Tibial artery (tissue), 4 donors: ENCODE results near the gene EEA1.

ENCODE experiments used
- DNase-seq, 2 donors: peaks; one replicate each; pipeline ENCODE4 v3.0.0-alpha.2; 2019
- H3K27ac ChIP-seq, 2 donors: fragments of 200-600 bp; sonication (generic) in 1 of 2; 1 replicate in 1 of 2; 2 replicates in 1 of 2; pipeline ENCODE4 v1.5.1; 2018 to 2019; ENCODE audit warnings: mild to moderate bottlenecking in 1 of 2
- H3K27me3 ChIP-seq, 2 donors: fragments of 200-600 bp; sonication (generic) in 1 of 2; one replicate each; pipeline versions ENCODE4 v1.5.1 to v1.6.0; 2016 to 2019
- H3K36me3 ChIP-seq, 3 donors: fragments of 200-600 bp; sonication (generic) in 2 of 3; one replicate each; pipeline ENCODE4 v1.5.1; 2016 to 2019; ENCODE audit warnings: mild to moderate bottlenecking in 2 of 3
- H3K4me1 ChIP-seq, 4 donors: fragments of 200-600 bp; sonication (generic) in 2 of 4; 1 replicate in 3 of 4; 2 replicates in 1 of 4; pipeline ENCODE4 v1.5.1; 2016 to 2019
- H3K4me3 ChIP-seq, 2 donors: fragments of 200-600 bp; sonication (generic) in 1 of 2; 1 replicate in 1 of 2; 2 replicates in 1 of 2; pipeline ENCODE4 v1.5.1; 2018 to 2019; ENCODE audit warnings: mild to moderate bottlenecking in 2 of 2
- H3K9me3 ChIP-seq, 3 donors: fragments of 200-600 bp; sonication (generic) in 1 of 3; one replicate each; pipeline ENCODE4 v1.5.1; 2016 to 2019
- intact Hi-C: fragments of 100-400 bp; cut with DNase I; formaldehyde crosslinking; loops from one replicate; pipeline ENCODE4 v1.15.0; 2023; ENCODE audit warnings: low total_unique reads
- TF ChIP-seq, protein P1 (sequence below), 2 experiments: fragments of 200-600 bp in 1 of 2; fragments of 450-650 bp in 1 of 2; IDR thresholded peaks; one replicate each; pipeline ENCODE4 v1.5.1; 2017 to 2019; ENCODE audit warnings: antibody characterized with exemption in 2 of 2, mild to moderate bottlenecking in 1 of 2, moderate library complexity in 1 of 2

The EEA1 gene

GRCh38 chr12:92945659-92946220 is 16.6 kb upstream of the EEA1 start:
- Histone ChIP-seq H3K36me3 (no peaks in the 10 kb centered on the region), H3K4me1 (peaks cover 0 to 7% (median 0%) of the 10 kb centered on the region in 4 donors), H3K27me3 (no peaks in the 10 kb centered on the region), H3K9me3 (no peaks in the 10 kb centered on the region), H3K4me3 (no peak overlapping the region), H3K27ac (no peak overlapping the region)
- DNase-seq = no peak
- intact Hi-C loops = loop anchor here (10.0 kb wide), 1 partner anchor 761 kb away; no protein-coding TSS in a partner anchor
- TF ChIP-seq, protein P1, sequence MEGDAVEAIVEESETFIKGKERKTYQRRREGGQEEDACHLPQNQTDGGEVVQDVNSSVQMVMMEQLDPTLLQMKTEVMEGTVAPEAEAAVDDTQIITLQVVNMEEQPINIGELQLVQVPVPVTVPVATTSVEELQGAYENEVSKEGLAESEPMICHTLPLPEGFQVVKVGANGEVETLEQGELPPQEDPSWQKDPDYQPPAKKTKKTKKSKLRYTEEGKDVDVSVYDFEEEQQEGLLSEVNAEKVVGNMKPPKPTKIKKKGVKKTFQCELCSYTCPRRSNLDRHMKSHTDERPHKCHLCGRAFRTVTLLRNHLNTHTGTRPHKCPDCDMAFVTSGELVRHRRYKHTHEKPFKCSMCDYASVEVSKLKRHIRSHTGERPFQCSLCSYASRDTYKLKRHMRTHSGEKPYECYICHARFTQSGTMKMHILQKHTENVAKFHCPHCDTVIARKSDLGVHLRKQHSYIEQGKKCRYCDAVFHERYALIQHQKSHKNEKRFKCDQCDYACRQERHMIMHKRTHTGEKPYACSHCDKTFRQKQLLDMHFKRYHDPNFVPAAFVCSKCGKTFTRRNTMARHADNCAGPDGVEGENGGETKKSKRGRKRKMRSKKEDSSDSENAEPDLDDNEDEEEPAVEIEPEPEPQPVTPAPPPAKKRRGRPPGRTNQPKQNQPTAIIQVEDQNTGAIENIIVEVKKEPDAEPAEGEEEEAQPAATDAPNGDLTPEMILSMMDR (IDR thresholded peaks at IDR 0.05) = no peak

DNA sequence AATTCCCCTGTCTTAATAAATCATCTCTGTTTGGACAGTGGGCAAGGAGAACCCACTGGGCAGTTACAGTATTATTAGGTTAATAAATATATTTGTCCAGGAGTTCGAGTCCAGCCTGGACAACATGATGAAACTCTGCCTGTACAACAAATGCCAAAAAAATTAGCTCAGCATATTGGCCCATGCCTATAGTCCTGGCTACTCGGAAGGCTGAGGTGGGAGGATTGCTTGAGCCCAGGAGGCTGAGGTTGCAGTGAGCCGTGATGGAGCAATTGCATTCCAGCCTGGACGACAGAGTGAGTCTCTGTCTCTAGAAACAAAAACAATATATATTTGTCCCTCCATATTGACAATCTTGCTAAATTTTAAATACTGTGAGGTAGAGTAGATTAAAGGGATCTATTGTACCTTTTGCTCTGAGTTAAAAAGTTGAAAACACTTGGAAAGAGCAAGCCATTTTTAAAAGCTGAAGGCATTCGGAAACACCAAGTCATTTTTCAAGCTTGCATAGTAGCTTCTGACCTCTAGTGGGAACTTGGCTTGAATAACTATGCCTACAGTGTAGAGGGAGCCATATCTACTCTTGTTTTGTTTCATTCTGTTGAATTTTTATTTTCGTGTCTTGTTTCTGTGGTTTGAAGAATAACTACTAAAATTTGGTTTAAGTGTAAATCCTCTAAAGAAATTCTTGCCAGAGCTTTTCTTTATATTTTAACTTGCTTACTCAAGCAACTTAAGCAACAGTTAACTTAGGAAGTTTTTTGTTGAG is 14.6 kb upstream of the EEA1 start:
- H3K27ac ChIP-seq = no peak overlapping the region
- intact Hi-C loops = loop anchor here (10.0 kb wide), 1 partner anchor 759 kb away; no protein-coding TSS in a partner anchor
- H3K9me3 ChIP-seq = no peaks in the 10 kb centered on the region
- TF ChIP-seq, protein P1 (IDR thresholded peaks at IDR 0.05) = no peak
- no peaks in the 10 kb centered on the region for H3K27me3 ChIP-seq
- no peak for DNase-seq
- H3K4me3 ChIP-seq = no peak overlapping the region
- peaks cover 0 to 7% (median 0%) of the 10 kb centered on the region in 4 donors for H3K4me1 ChIP-seq
- H3K36me3 ChIP-seq = no peaks in the 10 kb centered on the region

DNA sequence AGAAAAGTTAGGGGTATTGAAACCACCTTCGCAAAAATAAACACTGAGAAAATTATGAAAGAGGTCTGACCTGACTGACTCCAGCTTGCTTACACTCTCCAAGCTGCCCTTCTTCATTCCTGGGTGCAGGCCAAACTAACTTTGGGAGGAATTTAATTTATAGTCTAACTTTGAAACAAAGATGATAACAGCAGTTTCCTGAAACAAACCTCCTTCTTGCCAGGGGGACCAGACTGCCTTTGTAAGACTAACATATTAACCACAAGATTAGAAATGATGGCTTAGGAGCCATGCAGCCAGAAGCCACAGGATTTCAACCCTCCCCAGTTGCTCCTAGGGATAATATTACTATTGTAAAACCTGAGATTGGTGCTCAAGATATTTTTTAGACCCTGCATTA is 13.8 kb upstream of the EEA1 start:
- intact Hi-C loops = loop anchor here (10.0 kb wide), 1 partner anchor 758 kb away; no protein-coding TSS in a partner anchor
- Histone ChIP-seq H3K9me3 (no peaks in the 10 kb centered on the region), H3K4me3 (no peak overlapping the region), H3K27me3 (no peaks in the 10 kb centered on the region), H3K36me3 (no peaks in the 10 kb centered on the region), H3K27ac (no peak overlapping the region), H3K4me1 (peaks cover 0 to 7% (median 0%) of the 10 kb centered on the region in 4 donors)
- TF ChIP-seq, protein P1 (IDR thresholded peaks at IDR 0.05) = no peak
- no peak for DNase-seq

DNA sequence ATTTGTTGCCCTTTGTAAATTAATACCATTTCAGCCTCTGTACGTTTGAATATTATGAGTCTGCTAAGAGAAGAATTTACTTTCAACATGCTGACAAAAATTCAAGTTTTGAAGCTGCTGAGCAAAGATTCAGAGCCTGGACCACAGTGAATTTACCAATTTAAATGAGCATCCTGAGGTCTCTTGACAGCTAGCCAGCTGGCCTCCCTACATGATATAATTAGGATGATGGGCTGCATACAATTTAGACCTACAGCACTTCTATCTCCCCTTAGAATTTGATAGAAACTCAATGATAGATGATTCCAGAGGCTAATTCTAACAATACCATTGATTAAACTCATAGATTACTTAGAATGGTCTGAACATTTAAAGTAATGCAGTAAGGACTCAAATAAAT is 10.0 kb upstream of the EEA1 start:
- intact Hi-C loops = no loop called here
- Histone ChIP-seq H3K9me3 (no peaks in the 10 kb centered on the region), H3K4me3 (no peak overlapping the region), H3K27me3 (no peaks in the 10 kb centered on the region), H3K36me3 (no peaks in the 10 kb centered on the region), H3K4me1 (peaks cover 0 to 7% (median 0%) of the 10 kb centered on the region in 4 donors), H3K27ac (no peak overlapping the region)
- TF ChIP-seq, protein P1 (IDR thresholded peaks at IDR 0.05) = no peak
- no peak for DNase-seq

DNA sequence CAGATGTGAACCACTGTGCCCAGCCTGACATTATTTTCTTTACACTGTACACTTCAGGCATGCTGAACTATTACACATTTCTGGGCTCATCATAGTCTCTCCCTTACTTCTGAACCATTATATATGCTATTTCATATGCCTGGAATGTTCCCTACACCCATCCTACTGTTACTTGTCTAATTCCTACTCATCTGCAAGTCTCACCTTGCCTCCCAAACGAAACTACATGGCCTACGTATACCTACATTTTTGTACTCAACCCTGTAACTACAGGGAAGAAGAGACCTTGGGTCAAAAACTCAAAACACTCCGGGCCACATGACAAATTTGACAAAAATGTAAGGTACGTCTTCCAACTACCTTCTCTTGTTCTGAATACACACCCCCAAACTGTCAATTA is 9.5 kb upstream of the EEA1 start:
- TF ChIP-seq, protein P1 (IDR thresholded peaks at IDR 0.05) = no peak
- H3K27ac ChIP-seq = no peak overlapping the region
- H3K27me3 ChIP-seq = no peaks in the 10 kb centered on the region
- H3K36me3 ChIP-seq = no peaks in the 10 kb centered on the region
- no peak overlapping the region for H3K4me3 ChIP-seq
- no peak for DNase-seq
- intact Hi-C loops = no loop called here
- no peaks in the 10 kb centered on the region for H3K9me3 ChIP-seq
- peaks cover 0 to 7% (median 0%) of the 10 kb centered on the region in 4 donors for H3K4me1 ChIP-seq
